T-helper 22 cell (primary cell): ENCODE measurements around the gene GAS7.

ENCODE experiments used
- DNase-seq: peaks from one replicate; pipeline ENCODE4 v3.0.0-alpha.2; 2020; ENCODE audit warnings: low read depth

GAS7 gene

GRCh38 chr17:9913476-9913875, 284.9 kb downstream of the GAS7 start:
- no peak for DNase-seq

- DNase-seq, result no peak
Measured at GRCh38 chr17:9912121-9913099, 286.0 kb downstream of the GAS7 start.

GRCh38 chr17:9911089-9911488, 287.3 kb downstream of the GAS7 start:
- DNase-seq, result no peak

GRCh38 chr17:9908649-9909042, 289.8 kb downstream of the GAS7 start:
- no peak for DNase-seq

- no peak for DNase-seq
Measured at GRCh38 chr17:9907883-9908648, 290.3 kb downstream of the GAS7 start.

GRCh38 chr17:9907131-9907530, 291.3 kb downstream of the GAS7 start:
- DNase-seq, result no peak

- no peak for DNase-seq
Measured at GRCh38 chr17:9906616-9907015, 291.8 kb downstream of the GAS7 start.

GRCh38 chr17:9905902-9906301, 292.5 kb downstream of the GAS7 start:
- no peak for DNase-seq

- DNase-seq, result no peak
Measured at GRCh38 chr17:9905078-9905415, 293.4 kb downstream of the GAS7 start, which contains the start of gene RCVRN. Gene RCVRN, minus strand, starts transcription at chr17:9905271. Its CDS starts 91 bp downstream, at chr17:9905180.

GRCh38 chr17:9904277-9905077, 293.9 kb downstream of the GAS7 start:
- DNase-seq, result no peak

GRCh38 chr17:9902120-9902519, 296.3 kb downstream of the GAS7 start:
- no peak for DNase-seq

- no peak for DNase-seq
Measured at GRCh38 chr17:9900784-9901183, 297.6 kb downstream of the GAS7 start.

GRCh38 chr17:9900044-9900594, 298.3 kb downstream of the GAS7 start:
- DNase-seq, result no peak

- DNase-seq, result no peak
Measured at GRCh38 chr17:9899280-9900043, 298.9 kb downstream of the GAS7 start.

GRCh38 chr17:9898812-9899211, 299.6 kb downstream of the GAS7 start:
- DNase-seq, result no peak

- no peak for DNase-seq
Measured at GRCh38 chr17:9897372-9897968, 300.9 kb downstream of the GAS7 start.

GRCh38 chr17:9895923-9896322, 302.5 kb downstream of the GAS7 start:
- no peak for DNase-seq

- DNase-seq, result no peak
Measured at GRCh38 chr17:9894231-9894630, 304.2 kb downstream of the GAS7 start.

GRCh38 chr17:9893411-9894012, 304.9 kb downstream of the GAS7 start:
- no peak for DNase-seq

GRCh38 chr17:9890124-9890523, 308.3 kb downstream of the GAS7 start:
- no peak for DNase-seq
